H1 (cell line): ENCODE measurements around the gene CGNL1. TPM values are rescaled to one million over a fixed set of nuclear protein-coding genes. Genes with fewer than 3 reads are reported as not detected.

Experiments used
- BRCA1 ChIP-seq: IDR thresholded peaks from 2 replicates; pipeline ENCODE4 v1.6.1; 2012; ENCODE audit warnings: low read depth, low read length, improper control_type of control experiment
- RAD21 ChIP-seq, 2 experiments: IDR thresholded peaks in 1 of 2; conservative IDR thresholded peaks in 1 of 2; 2 replicates each; pipeline ENCODE4 v1.6.1; 2011; ENCODE audit warnings: low read depth in 2 of 2, low read length in 2 of 2, improper control_type of control experiment in 1 of 2, inconsistent platforms in 1 of 2, mild to moderate bottlenecking in 1 of 2, moderate library complexity in 1 of 2
- SIN3A ChIP-seq, 2 experiments: IDR thresholded peaks in 1 of 2; conservative IDR thresholded peaks in 1 of 2; 2 replicates each; pipeline ENCODE4 v1.6.1; 2011 to 2012; ENCODE audit warnings: low read length in 2 of 2, improper control_type of control experiment in 1 of 2, low read depth in 1 of 2, mild to moderate bottlenecking in 1 of 2
- SIRT6 ChIP-seq: IDR thresholded peaks from one replicate; pipeline ENCODE4 v1.7.1; 2012; ENCODE audit warnings: low read length, inconsistent platforms
- SP4 ChIP-seq: IDR thresholded peaks from 2 replicates; pipeline ENCODE4 v1.6.1; 2012; ENCODE audit warnings: low read length, inconsistent platforms
- SRF ChIP-seq: IDR thresholded peaks from 2 replicates; pipeline ENCODE4 v1.6.1; 2011; ENCODE audit warnings: mild to moderate bottlenecking, low read depth, low read length, moderate library complexity
- SUZ12 ChIP-seq: fragments of 200-600 bp; sonication (generic); IDR thresholded peaks from 2 replicates; pipeline ENCODE4 v1.6.1; 2012; ENCODE audit warnings: mild to moderate bottlenecking, inconsistent platforms, low read length, moderate library complexity, mixed read lengths
- YY1 ChIP-seq: IDR thresholded peaks from 2 replicates; pipeline ENCODE4 v1.6.1; 2011; ENCODE audit warnings: low read depth, mild to moderate bottlenecking, low read length
- polyA plus RNA-seq, 7 experiments: library from polyadenylated mRNA; depleted of rRNA in 3 of 7; stranded (reverse) in 5 of 7; unstranded in 2 of 7; fragments of >200 nt in 5 of 7; fragments of 200-250 nt in 2 of 7; gene quantifications; 1 replicate in 5 of 7; 2 replicates in 1 of 7; 4 replicates in 1 of 7; pipeline versions ENCODE4 v1.2.1 to v1.2.3, GENCODE V29; 2011 to 2013; ENCODE audit warnings: missing spikeins in 2 of 7, mixed read lengths in 2 of 7
- total RNA-seq: library from RNA; stranded (reverse); fragmentation: NEBNext Ultra II Directional; extraction: Animal tissue kit (Norgen Biotek cat#: 25700); gene quantifications from 2 replicates; pipeline ENCODE4 v1.2.1, GENCODE V29; 2021

CGNL1 gene
- total and polyA plus RNA-seq, 2 of the 8 experiments (the other 6 are each of a cell fraction or from before 2014, with no cell fraction given): 21.8 to 75.6 TPM

DNA sequence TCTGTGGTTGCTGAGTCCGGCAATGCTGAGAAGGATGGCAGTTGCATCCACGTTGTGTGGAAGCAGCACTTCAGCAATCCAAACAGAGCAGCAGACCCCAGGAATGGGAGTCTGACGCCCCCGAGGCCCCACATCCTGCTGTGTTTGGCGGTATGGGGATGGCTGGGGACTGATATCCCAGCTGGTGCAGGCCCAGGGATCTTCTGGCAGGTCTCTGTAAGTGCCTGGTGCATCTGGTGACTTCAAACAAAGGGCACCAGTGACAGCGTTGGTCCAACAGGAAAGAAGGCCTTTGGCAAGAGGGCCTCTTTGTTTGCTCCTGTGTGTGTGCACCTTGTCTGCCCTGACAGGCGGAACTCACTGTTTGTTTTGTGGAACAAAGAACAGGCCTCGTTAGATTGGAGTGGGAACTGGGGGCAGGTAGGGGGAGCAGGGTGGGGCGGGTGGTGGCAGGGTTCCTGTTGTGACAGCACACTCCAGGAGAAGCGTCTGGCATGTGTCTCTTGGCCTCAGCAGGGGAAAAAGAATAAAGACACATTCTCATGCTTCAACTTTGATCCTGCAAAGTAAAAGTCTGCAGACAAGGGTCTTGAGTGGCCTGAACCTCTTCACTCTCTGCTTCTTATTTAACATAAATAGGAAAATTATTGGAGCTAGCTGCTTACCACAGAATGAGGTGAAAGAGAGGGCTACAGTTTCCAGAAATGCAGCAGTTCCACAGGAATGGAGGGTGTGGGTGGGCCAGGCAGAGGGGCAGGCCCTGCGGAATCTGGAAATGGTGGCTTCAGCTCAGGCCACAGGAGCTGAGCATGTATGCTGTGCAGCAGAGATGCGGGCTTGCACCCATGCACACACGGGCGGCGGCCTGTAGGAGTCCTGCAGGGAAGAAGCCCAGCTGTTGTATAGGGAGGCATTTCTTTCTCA, 120.9 kb downstream of the CGNL1 start (continued):
- TF ChIP-seq SIN3A (conservative IDR thresholded peaks at IDR 0.05 in 1 of 2, IDR thresholded peaks at IDR 0.05 in 1 of 2; ENCODE audit: low read depth in 1 of 2, low read length in 2 of 2) (no peak), SRF (no peak), RAD21 (IDR thresholded peaks at IDR 0.05 in 1 of 2, conservative IDR thresholded peaks at IDR 0.05 in 1 of 2; ENCODE audit: low read depth in 2 of 2, low read length in 2 of 2) (no peak), SP4 (no peak), BRCA1 (no peak), SIRT6 (no peak), YY1 (no peak), SUZ12 (no peak)
